ENCODE data around the gene SPON1. TPM values are rescaled to one million over a fixed set of nuclear protein-coding genes. Genes with fewer than 3 reads are reported as not detected.
A peak's percentile ranks its signal among the peaks of the same experiment; 100 is the strongest.

The SPON1 gene
- total RNA-seq, 2 donors from 2014 or later: 0.19 TPM; not detected in 1

DNA sequence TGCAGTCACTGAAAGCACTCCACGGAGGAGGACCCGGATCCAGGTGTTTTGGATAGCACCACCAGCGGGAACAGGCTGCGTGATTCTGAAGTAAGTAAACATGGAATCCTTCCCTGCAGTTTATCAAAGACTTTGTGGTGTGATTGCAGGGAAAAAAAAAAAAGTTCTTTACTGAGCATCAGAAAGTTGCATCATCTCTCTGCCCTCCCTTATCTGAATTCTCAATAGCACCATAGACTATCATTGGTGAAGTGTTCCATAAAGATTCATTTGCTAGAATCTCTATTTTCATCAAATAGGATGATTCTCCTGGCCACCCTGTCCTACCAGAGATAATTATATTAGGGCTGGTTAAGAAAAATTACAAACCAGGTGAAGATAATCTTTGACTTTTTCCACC is 79.0 kb downstream of the SPON1 start:
- H3K36me3 Mint-ChIP-seq: no peaks in the 10 kb centered on the region
- H3K27ac Mint-ChIP-seq: no peak overlapping the region
- ATAC-seq: no peak
- DNase-seq (ENCODE audit: low spot score in 2 of 2): no peak
- no peaks in the 10 kb centered on the region for H3K9me3 Mint-ChIP-seq

GRCh38 chr11:14042686-14043465 is 80.4 kb downstream of the SPON1 start:
- no peak overlapping the region for H3K27ac Mint-ChIP-seq
- ATAC-seq (no peak), DNase-seq (ENCODE audit: low spot score in 2 of 2) (no peak)

GRCh38 chr11:14044916-14045315 is 82.4 kb downstream of the SPON1 start:
- Mint-ChIP-seq H3K36me3 (no peaks in the 10 kb centered on the region), H3K9me3 (no peaks in the 10 kb centered on the region), H3K27ac (no peak overlapping the region)
- DNase-seq (ENCODE audit: low spot score in 2 of 2) (no peak), ATAC-seq (no peak)

More at GRCh38 chr11:14042686-14043465, 80.4 kb downstream of the SPON1 start:
- Mint-ChIP-seq H3K9me3 (no peaks in the 10 kb centered on the region), H3K36me3 (no peaks in the 10 kb centered on the region)

DNA sequence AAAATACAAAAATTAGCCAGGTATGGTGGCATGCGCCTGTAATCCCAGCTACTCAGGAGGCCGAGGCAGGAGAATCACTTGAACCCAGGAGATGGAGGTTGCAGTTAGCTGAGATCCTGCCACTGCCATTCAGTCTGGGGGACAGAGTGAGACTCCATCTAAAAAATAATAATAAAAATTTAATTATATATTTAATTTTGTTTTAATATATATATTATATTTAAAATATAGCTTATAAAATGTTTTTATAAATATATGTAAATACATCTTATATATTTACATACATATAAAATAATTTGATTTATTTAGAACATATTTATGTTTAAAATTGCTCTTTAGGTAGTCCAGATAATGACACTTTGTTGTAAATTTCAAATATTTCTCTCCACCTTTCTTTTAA is 82.9 kb downstream of the SPON1 start:
- H3K27ac Mint-ChIP-seq: no peak overlapping the region
- no peaks in the 10 kb centered on the region for H3K9me3 Mint-ChIP-seq
- H3K36me3 Mint-ChIP-seq: no peaks in the 10 kb centered on the region
- DNase-seq (ENCODE audit: low spot score in 2 of 2) (no peak), ATAC-seq (no peak)

- Mint-ChIP-seq H3K9me3 (no peaks in the 10 kb centered on the region), H3K27ac (no peak overlapping the region), H3K36me3 (peaks cover 0 to 4% of the 10 kb centered on the region in 2 donors)
- ATAC-seq (no peak), DNase-seq (ENCODE audit: low spot score in 2 of 2) (no peak)
These were observed 89.7 kb downstream of the SPON1 start for GRCh38 chr11:14052198-14052597.

DNA sequence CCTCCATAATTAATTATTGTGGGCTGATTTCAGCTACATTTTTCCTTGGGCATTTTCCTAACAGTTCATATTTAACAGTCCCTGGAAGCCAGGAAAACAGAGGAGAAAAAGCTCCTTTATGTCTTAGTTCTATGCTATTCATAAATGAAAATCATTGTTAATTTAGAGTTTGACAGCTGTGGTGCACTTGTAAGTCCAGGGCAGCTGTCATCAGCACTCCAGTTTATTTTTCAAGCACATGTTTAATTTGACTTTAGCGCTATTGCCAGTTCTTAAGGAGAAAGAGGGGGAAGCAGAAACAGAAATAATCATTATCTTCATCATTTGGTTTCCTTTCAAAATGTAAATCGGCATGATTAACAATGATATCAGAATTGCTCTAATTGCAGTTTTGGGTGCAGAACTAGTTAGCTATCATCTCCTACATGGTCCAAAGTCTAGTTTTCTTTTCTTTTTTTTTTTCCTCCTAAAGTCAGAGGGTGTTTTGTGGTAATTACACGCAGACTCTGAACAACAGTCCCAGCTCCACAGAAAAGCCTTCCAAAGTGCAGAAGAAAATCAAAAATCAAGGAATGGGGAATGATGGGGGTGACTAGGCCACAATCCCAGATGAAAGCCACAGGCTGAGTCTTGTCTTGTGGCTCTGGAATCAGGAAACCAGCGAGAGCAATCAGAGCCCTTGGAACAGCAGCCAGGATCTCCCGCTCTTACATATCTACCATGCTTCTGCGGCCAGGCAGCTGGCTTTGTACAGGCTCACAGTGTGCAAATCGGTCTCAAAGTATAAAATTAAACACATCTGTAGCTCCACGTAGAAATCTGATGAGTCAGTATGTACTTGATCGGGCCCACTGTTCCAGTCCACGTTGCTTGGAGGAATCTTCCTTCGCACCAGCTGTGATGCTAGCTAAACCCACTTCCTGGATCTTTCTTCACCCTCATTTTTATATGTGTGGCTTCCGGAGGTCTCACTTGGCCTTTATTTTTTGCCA is 91.9 kb downstream of the SPON1 start:
- Mint-ChIP-seq H3K27ac (no peak overlapping the region), H3K9me3 (no peaks in the 10 kb centered on the region), H3K36me3 (peaks cover 0 to 4% of the 10 kb centered on the region in 2 donors)
- DNase-seq (ENCODE audit: low spot score in 2 of 2): no peak
- ATAC-seq: no peak

DNA sequence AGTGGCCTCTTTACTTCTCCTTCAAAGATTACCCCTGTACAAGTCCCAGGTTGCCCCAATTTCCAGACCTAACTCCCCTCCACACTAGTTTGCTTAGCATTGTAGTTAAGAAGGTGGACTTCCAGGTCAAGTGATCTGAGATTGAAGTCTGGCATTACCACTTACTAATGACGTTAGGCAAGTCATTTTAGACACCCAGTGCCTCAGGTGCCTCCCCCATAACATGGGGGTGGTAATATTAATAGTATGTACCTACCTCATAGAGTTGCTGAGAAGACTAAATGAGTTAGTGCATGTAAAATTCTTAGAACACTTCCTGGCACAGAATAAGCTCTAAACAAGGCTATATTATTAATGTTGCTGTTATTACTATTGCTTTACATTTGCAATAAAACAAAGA is 93.4 kb downstream of the SPON1 start:
- no peaks in the 10 kb centered on the region for H3K9me3 Mint-ChIP-seq
- no peak overlapping the region for H3K27ac Mint-ChIP-seq
- ATAC-seq (no peak), DNase-seq (ENCODE audit: low spot score in 2 of 2) (no peak)
- H3K36me3 Mint-ChIP-seq: peaks cover 0 to 1% of the 10 kb centered on the region in 2 donors

- H3K9me3 Mint-ChIP-seq: no peaks in the 10 kb centered on the region
- DNase-seq (ENCODE audit: low spot score in 2 of 2): no peak
These were observed 95.5 kb downstream of the SPON1 start for GRCh38 chr11:14058061-14058460.

GRCh38 chr11:14059491-14059890 is 97.0 kb downstream of the SPON1 start:
- H3K27ac Mint-ChIP-seq: no peak overlapping the region
- ATAC-seq (no peak), DNase-seq (ENCODE audit: low spot score in 2 of 2) (no peak)
- H3K36me3 Mint-ChIP-seq: no peaks in the 10 kb centered on the region
- peaks cover 0 to 5% of the 10 kb centered on the region in 2 donors for H3K9me3 Mint-ChIP-seq

More at GRCh38 chr11:14058061-14058460, 95.5 kb downstream of the SPON1 start:
- no peaks in the 10 kb centered on the region for H3K36me3 Mint-ChIP-seq
- ATAC-seq: no peak
- no peak overlapping the region for H3K27ac Mint-ChIP-seq

DNA sequence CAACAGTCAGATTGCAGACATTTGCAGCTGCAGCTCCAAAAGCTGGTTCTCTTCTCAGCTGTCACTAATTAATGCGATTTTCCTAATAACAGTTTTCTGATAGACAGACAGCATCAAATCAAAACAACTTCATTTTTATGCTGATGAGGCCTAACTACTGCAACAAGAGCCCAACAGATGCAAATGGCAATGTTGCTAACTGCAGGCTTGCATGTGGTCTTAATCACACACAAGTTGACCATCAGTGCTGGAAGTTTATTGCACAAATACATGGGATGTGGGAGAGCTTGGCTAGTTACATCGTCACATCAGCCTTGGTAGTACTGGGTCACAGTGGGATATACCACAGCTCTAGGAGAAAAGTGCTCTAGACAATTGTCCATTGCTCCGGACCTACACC is 99.2 kb downstream of the SPON1 start:
- Mint-ChIP-seq H3K9me3 (peaks cover 0 to 5% of the 10 kb centered on the region in 2 donors), H3K27ac (no peak overlapping the region), H3K36me3 (no peaks in the 10 kb centered on the region)
- DNase-seq (ENCODE audit: low spot score in 2 of 2) (no peak), ATAC-seq (no peak)

- ATAC-seq (peak; percentile 58 to 69), DNase-seq (ENCODE audit: low spot score in 2 of 2) (no peak)
- no peak overlapping the region for H3K27ac Mint-ChIP-seq
These were observed 102.6 kb downstream of the SPON1 start for GRCh38 chr11:14065141-14065540.

DNA sequence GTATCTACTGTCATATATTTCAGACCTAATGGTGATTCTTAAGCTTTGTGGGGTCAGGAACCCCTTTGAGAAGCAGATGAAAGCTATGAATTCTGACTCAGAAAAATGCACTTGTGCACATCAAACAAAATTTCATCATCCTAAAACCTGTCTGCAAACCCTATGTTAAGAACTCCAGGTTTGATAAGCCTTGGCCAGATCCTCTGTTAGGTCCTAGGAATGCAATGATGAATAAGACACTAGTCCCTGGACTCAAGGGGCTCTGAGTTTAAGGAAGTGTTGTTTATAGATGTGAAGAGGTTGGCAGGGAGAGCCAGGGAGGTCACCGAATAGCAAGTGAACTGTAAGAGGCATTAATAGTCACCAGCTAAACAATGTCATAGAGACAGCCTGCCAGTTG is 103.2 kb downstream of the SPON1 start:
- no peak for DNase-seq (ENCODE audit: low spot score in 2 of 2)
- no peak for ATAC-seq
- Mint-ChIP-seq H3K27ac (no peak overlapping the region), H3K36me3 (no peaks in the 10 kb centered on the region), H3K9me3 (peaks cover 0 to 5% of the 10 kb centered on the region in 2 donors)

More at GRCh38 chr11:14065141-14065540, 102.6 kb downstream of the SPON1 start:
- no peaks in the 10 kb centered on the region for H3K36me3 Mint-ChIP-seq
- peaks cover 0 to 5% of the 10 kb centered on the region in 2 donors for H3K9me3 Mint-ChIP-seq

- Mint-ChIP-seq H3K27ac (no peak overlapping the region), H3K9me3 (peaks cover 0 to 5% of the 10 kb centered on the region in 2 donors), H3K36me3 (no peaks in the 10 kb centered on the region)
- DNase-seq (ENCODE audit: low spot score in 2 of 2) (no peak), ATAC-seq (no peak)
These were observed 105.2 kb downstream of the SPON1 start for GRCh38 chr11:14067686-14068085.

GRCh38 chr11:14070896-14071295 is 108.4 kb downstream of the SPON1 start:
- DNase-seq (ENCODE audit: low spot score in 2 of 2) (no peak), ATAC-seq (no peak)
- Mint-ChIP-seq H3K36me3 (no peaks in the 10 kb centered on the region), H3K27ac (no peak overlapping the region), H3K9me3 (no peaks in the 10 kb centered on the region)

DNA sequence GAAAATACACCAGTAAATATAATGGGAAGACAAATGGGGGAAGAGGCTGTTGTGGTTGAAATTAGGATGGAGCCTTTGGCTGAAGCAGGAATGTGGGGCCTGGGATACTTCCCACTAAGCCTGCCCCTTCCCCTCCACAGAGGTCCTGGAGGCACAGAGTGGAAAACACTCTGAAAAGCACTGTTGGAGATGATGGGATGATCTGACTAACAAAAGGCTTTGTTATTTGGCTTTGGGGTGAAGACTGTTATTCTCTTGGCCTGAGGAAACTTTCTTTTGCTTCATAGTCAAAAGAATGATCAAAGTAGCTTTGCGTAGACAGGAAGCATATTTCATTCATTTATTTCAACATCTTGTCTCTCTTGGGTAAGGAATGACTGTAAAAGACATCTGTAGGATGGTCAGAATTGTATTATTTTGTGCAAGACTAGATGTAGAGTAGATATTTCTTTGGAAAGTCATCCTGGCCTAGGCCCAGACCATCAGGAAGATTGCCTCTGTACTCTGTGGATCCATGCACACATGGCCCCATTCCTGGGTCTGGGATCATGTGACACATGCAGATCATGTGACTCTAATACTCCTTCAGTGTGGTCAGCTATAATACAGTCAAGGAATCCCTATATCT is 111.4 kb downstream of the SPON1 start:
- H3K27ac Mint-ChIP-seq: peak overlapping the region; percentile 17 to 84
- no peaks in the 10 kb centered on the region for H3K9me3 Mint-ChIP-seq
- ATAC-seq: peak; percentile 12 to 13
- no peak for DNase-seq (ENCODE audit: low spot score in 2 of 2)
- H3K36me3 Mint-ChIP-seq: no peaks in the 10 kb centered on the region

DNA sequence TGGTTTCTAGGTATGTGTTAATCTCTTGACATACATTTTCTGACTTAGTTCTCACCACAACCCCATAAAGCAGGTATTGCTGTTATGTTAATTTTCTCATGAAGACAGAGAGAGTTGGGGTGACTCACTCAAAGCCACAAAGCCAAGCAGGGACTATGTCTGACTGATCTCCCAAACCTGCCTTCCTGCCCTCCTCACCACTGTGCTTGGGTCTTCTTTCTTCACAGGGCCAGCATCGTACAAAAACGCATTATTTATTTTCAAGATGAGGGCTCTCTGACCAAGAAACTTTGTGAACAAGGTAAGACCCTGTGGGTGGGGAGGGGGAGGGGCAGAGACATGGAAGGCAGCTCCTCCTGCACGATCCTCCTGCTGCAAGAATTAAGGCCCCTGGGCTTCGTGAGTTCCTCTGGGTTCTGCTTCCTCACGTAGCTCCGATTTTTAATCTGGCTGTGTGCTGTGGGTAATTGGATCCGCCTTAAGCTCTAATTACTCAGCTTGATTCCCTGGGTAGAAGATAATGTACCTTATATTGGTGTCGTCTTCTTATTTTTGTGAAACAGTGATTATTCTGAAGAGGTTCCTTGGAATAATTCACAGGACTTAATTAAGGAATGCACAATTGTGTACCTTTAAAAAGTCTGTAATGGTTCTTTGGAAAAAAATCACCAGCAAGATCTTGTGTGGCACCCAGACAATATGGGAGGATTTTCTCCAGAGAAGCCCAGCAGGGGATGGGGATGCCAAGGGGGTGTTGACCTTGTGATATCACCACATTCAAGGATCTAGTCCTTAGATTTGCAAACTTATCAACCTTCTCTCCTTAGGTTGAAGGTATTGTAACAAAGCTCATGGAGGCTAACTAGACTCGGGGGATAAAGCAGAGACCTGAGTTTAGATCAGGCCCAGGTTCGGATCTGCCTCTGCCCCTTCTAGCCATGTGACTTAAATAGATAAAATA is 112.9 kb downstream of the SPON1 start:
- no peaks in the 10 kb centered on the region for H3K36me3 Mint-ChIP-seq

More for the DNA sequence above, 112.9 kb downstream of the SPON1 start:
- peak overlapping the region; percentile 36 to 84 for H3K27ac Mint-ChIP-seq
- DNase-seq (ENCODE audit: low spot score in 2 of 2) (peak; percentile 47 to 60), ATAC-seq (peak; percentile 98 to 99)
- H3K9me3 Mint-ChIP-seq: no peaks in the 10 kb centered on the region

All from activated naive CD4-positive, alpha-beta T cell treated with anti-CD3 and anti-CD28 coated beads, Interleukin-2, amount 50 U/mL, for 72 hours (primary cell).